ENCODE data around the gene MMRN2.

DNA sequence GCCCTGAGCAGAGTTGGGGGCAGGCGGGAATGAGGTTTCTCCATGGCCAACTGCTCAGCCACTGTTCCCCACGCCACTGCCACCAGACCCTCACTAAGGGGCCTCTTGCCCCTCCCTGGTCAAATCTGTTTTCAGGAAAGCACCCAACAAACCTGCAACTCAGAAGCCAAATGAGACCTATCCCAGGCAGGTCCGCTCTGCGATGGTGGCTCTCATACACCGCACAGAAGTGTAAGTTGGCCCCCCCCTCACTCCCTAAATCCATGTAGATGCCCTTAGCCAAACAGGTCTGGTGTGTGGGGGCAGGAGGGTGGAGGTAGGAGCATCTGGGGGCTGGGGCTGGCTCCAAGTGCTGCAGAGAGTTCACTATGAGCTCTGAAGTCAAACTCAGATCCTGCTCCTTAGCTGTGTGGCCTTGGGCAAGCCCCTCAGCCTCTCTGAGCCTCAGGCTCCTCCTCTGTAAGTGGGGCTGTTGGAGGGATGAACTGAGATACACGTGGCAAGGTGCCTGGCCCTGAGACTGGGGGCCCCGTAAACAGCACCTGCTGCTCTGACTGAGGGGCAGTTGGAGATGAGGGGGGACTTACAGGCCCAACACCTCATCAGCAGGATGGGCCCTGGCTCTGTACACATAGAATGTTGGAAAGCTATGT, 1.1 kb downstream of the MMRN2 start:
- TF ChIP-seq POLR2AphosphoS5 (IDR thresholded peaks at IDR 0.05; ENCODE audit: low read depth, low read length) (no peak), SIN3A (IDR thresholded peaks at IDR 0.05; ENCODE audit: borderline replicate concordance, insufficient read depth, low read length) (no peak)
